HG02943 (cell line): ENCODE results near the gene SPC24.
"Not testable (repeated sequence)": the region's sequence is repeated elsewhere in the genome, so short reads cannot be mapped to it uniquely, and the experiment has no call there.

ENCODE experiments used
- ATAC-seq: cut with Tn5 transposase; IDR thresholded peaks from one replicate; pipeline ENCODE4 v1.9.1; 2021; ENCODE audit warnings: mild to moderate bottlenecking, low read depth, moderate library complexity; ENCODE audit not compliant: unreplicated experiment

Gene SPC24

DNA sequence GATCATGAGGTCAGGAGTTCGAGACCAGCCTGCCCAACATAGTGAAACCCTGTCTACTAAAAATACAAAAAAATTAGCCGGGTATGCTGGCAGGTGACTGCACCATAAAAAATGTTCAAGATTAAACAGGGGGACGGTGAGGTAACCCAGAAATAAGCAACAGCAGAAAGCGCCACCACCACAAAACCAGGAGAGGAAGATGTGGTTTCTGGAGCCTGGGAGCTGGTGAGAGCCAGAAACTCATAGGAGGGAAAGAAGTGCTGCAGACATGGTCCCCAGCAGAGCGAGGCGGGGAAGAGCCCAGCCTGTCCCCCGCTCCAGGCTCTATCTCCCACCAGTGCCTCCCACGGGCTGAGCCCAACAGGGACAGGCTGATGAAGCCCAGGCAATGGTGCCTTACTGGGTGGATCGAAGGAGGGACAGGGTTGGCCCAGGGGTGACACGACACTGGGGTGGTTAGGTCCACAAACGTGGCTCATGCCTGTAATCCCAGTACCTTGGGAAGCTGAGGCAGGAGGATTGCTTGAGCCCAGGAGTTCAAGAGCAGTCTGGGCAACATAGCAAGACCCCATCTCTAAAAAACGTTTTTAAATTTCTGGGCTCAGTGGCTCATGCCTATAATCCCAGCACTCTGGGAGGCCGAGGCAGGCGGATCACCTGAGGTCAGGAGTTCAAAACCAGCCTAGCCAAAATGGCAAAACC is 19.0 kb downstream of the SPC24 start:
- ATAC-seq: no peak

DNA sequence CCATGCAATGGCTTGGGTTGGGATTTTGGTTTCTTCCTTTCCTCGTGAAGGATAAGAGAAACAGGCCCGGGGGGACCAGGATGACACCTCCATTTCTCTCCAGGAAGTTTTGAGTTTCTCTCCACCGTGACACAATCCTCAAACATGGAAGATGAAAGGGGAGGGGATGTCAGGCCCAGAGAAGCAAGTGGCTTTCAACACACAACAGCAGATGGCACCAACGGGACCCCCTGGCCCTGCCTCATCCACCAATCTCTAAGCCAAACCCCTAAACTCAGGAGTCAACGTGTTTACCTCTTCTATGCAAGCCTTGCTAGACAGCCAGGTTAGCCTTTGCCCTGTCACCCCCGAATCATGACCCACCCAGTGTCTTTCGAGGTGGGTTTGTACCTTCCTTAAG is 24.1 kb downstream of the SPC24 start:
- no peak for ATAC-seq

DNA sequence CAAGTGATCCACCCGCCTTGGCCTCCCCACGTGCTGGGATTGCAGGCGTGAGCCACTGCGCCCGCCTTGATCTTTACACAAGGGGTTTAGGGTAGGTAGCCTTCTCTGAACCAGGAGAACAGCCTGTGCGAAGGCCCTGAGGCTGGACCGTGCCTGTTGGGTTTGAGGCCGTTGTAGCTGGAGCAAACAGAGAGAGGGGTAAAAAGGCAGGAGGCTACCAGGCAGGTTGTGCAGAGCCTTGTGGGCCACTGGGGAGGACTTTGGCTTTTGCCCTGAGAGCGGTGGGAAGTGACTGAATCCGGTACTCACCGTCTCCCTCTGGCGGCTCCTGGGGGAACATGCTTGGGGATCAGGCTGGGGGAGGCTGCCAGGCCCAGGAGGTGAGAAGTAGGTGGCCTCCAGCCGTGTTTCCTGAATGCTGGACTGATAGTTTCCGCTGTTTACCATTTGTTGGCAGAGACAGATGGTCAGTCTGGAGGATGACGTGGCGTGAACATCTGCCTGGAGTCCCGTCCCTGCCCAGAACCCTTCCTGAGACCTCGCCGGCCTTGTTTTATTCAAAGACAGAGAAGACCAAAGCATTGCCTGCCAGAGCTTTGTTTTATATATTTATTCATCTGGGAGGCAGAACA is 24.6 kb downstream of the SPC24 start:
- ATAC-seq: no peak

GRCh38 chr19:11127905-11128304 is 27.7 kb downstream of the SPC24 start:
- no peak for ATAC-seq

DNA sequence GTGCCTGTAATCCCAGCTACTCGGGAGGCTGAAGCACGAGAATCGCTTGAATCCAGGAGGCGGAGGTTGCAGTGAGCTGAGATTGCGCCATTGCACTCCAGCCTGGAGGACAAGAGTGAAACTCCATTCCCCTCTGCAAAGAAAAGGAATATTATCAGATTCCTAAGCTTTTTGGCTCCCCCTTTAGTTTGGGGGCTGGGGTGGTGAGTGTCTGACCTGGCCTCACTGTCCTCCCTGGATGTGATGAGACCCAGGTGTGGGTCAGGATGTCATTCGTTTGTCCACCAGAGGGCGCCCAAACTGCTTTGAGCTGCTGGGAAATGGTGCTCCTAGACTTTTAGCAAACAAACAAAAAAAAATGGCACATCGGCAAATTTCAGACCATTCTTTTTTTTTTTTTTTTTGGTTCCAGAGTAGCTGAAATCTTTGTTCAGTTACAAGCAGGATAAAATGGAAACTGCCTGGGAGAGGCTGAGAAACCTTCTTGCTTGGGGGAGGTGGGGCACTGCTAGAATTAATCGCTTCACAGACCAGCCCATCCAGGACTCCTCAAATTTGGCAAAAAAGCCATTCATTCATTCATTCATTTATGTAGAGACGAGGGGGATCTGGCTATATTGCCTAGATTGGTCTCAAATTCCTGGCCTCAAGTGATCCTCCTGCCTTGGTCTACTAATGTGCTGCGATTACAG is 29.4 kb downstream of the SPC24 start:
- ATAC-seq: no peak

DNA sequence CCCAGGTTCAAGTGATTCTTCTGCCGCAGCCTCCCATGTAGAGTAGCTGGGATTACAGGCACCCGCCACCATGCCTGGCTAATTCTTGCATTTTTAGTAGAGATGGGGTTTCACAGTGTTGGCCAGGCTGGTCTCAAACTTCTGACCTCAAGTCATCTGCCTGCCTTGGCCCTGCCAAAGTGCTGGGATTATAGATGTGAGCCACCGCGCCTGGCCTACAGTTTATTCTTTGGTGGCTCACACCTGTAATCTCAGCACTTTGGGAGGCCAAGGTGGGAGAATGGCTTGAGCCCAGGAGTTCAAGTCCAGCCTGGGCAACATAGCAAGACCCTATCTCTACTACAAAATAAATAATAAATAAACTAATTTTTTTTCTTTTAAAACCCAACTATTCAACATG is 31.4 kb downstream of the SPC24 start:
- not testable (repeated sequence) for ATAC-seq

- no peak for ATAC-seq
Measured at GRCh38 chr19:11123114-11123513, 32.5 kb downstream of the SPC24 start.

- not testable (repeated sequence) for ATAC-seq
Measured at GRCh38 chr19:11121963-11122362, 33.6 kb downstream of the SPC24 start.

- ATAC-seq: no peak
Measured at GRCh38 chr19:11116507-11116906, 39.1 kb downstream of the SPC24 start.

DNA sequence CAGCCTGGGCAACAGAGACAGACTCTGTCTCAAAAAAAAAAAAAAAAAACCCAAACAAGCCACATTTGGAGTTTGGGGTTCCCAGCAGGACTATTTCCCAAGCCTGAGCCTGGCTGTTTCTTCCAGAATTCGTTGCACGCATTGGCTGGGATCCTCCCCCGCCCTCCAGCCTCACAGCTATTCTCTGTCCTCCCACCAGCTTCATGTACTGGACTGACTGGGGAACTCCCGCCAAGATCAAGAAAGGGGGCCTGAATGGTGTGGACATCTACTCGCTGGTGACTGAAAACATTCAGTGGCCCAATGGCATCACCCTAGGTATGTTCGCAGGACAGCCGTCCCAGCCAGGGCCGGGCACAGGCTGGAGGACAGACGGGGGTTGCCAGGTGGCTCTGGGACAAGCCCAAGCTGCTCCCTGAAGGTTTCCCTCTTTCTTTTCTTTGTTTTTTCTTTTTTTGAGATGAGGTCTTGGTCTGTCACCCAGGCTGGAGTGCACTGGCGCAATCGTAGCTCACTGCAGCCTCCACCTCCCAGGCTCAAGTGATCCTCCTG is 39.6 kb downstream of the SPC24 start:
- no peak for ATAC-seq

DNA sequence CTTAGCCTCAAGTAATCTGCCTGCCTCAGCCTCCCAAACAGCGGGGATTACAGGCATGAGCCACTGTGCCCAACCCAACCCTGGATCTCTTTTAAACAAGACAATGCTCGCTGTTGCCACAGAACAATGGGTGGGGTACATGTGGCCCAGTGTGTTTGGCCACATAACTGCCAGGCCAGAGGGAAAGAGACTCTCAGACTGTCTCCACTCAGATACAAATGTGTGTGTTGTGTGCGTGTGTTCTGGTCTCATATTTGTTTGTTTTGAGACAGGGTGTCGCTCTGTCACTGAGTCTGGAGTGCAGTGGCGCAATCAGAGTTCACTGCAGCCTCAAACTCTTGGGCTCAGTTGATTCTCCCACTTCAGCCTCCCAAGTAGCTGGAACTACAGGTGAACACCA is 40.5 kb downstream of the SPC24 start:
- ATAC-seq: no peak

GRCh38 chr19:11113140-11113708 is 42.4 kb downstream of the SPC24 start:
- no peak for ATAC-seq

DNA sequence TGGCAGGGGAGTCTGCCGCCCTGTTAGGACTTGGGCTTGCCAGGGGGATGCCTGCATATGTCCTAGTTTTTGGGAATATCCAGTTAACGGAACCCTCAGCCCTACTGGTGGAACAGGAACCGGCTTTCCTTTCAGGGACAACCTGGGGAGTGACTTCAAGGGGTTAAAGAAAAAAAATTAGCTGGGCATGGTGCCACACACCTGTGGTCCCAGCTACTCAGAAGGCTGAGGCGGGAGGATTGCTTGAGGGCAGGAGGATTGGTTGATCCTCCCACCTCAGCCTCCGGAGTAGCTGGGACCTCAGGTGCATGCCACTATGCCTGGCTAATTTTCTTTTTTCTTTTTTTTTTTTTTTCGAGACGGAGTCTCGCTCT is 43.8 kb downstream of the SPC24 start:
- ATAC-seq: no peak

DNA sequence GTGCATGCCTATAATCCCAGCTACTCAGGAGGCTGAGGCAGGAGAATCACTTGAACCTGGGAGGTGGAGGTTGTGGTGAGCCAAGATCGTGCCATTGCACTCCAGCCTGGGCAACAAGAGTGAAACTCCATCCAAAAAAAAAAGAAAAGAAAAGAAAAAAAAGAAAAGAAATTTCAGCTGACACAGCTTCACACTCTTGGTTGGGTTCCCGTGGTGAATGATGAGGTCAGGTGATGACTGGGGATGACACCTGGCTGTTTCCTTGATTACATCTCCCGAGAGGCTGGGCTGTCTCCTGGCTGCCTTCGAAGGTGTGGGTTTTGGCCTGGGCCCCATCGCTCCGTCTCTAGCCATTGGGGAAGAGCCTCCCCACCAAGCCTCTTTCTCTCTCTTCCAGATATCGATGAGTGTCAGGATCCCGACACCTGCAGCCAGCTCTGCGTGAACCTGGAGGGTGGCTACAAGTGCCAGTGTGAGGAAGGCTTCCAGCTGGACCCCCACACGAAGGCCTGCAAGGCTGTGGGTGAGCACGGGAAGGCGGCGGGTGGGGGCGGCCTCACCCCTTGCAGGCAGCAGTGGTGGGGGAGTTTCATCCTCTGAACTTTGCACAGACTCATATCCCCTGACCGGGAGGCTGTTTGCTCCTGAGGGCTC is 44.3 kb downstream of the SPC24 start:
- no peak for ATAC-seq

- no peak for ATAC-seq
Measured at GRCh38 chr19:11108746-11109145, 46.8 kb downstream of the SPC24 start.

- ATAC-seq: no peak
Measured at GRCh38 chr19:11106477-11106876, 49.1 kb downstream of the SPC24 start.

DNA sequence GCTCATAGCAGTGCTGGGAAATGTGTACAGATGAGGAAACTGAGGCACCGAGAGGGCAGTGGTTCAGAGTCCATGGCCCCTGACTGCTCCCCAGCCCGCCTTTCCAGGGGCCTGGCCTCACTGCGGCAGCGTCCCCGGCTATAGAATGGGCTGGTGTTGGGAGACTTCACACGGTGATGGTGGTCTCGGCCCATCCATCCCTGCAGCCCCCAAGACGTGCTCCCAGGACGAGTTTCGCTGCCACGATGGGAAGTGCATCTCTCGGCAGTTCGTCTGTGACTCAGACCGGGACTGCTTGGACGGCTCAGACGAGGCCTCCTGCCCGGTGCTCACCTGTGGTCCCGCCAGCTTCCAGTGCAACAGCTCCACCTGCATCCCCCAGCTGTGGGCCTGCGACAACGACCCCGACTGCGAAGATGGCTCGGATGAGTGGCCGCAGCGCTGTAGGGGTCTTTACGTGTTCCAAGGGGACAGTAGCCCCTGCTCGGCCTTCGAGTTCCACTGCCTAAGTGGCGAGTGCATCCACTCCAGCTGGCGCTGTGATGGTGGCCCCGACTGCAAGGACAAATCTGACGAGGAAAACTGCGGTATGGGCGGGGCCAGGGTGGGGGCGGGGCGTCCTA is 50.5 kb downstream of the SPC24 start:
- ATAC-seq: no peak

DNA sequence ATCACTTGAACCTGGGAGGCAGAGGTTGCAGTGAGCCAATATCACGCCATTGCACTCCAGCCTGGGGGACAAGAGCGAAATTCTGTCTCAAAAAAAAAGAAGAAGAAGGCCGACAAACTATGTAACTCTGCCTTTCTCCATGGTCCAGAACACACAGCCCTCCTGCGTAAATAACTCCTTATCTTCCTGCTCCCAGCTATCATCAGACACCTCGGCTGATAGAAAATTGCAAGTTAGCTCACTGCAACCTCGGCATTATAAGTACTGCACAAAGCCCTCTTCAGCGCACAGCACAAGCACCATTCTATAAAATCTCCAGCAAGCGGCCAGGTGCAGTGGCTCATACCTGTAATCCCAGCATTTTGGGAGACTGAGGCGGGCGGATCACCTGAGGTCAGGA is 51.9 kb downstream of the SPC24 start:
- not testable (repeated sequence) for ATAC-seq

DNA sequence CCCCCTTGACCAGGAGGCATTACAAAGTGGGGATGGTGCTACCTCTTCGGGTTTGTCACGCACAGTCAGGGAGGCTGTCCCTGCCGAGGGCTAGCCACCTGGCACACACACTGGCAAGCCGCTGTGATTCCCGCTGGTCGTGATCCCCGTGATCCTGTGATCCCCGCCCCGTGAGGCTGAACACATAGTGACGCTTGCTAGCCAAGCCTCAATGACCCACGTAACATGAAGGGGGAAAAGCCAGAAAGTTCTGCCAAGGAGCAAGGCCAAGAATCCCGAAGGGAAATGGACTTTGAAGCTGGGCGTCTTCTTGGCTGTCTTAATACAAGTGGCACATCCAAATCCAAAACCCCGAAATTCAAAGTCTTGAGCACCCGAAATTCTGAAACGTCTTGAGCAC is 52.6 kb downstream of the SPC24 start:
- no peak for ATAC-seq

GRCh38 chr19:11101057-11101456 is 54.5 kb downstream of the SPC24 start:
- no peak for ATAC-seq
